BLaER1 treated with 17β-estradiol and CSF1 and Interleukin-3, amounts not matched to agents 10 nM and 100 nM (cell line): ENCODE results near the gene NRIP1.
A peak's percentile ranks its signal among the peaks of the same experiment; 100 is the strongest.

ENCODE experiments used
- H3K27ac ChIP-seq, 11 experiments: shearing (Covaris generic); formaldehyde crosslinking; 2 replicates each; pipeline ENCODE4 v1.8.1; 2022
- H3K27me3 ChIP-seq, 11 experiments: shearing (Covaris generic); formaldehyde crosslinking; 2 replicates each; pipeline ENCODE4 v1.8.1; 2022
- H3K36me3 ChIP-seq, 11 experiments: shearing (Covaris generic); formaldehyde crosslinking; 2 replicates each; pipeline ENCODE4 v1.8.1; 2022
- H3K4me1 ChIP-seq, 10 experiments: shearing (Covaris generic); formaldehyde crosslinking; 2 replicates each; pipeline ENCODE4 v1.8.1; 2022
- H3K4me2 ChIP-seq, 11 experiments: shearing (Covaris generic); formaldehyde crosslinking; 2 replicates each; pipeline ENCODE4 v1.8.1; 2022
- H3K4me3 ChIP-seq, 10 experiments: shearing (Covaris generic); formaldehyde crosslinking; 2 replicates each; pipeline ENCODE4 v1.8.1; 2022
- H3K9ac ChIP-seq, 11 experiments: shearing (Covaris generic); formaldehyde crosslinking; 2 replicates each; pipeline ENCODE4 v1.8.1; 2022
- H3K9me3 ChIP-seq, 11 experiments: shearing (Covaris generic); formaldehyde crosslinking; replicated peaks in 1 of 11; 2 replicates each; pipeline ENCODE4 v1.8.1; 2022
- H4K20me1 ChIP-seq, 11 experiments: shearing (Covaris generic); formaldehyde crosslinking; 2 replicates each; pipeline ENCODE4 v1.8.1; 2022
- Cebpa-rat ChIP-seq, 11 experiments: shearing (Covaris generic); IDR thresholded peaks; 2 replicates each; pipeline ENCODE4 v1.8.1; 2022

NRIP1 gene

GRCh38 chr21:15061747-15062605 is 2.8 kb downstream of the NRIP1 start:
- Histone ChIP-seq H3K27ac (peak overlapping the region; percentile 96 to 100 (median 98); a peak in 21 of 22 replicates), H3K9me3 (no peaks in the 10 kb centered on the region), H3K4me2 (peak overlapping the region; percentile 82 to 95 (median 89)), H3K4me3 (peak overlapping the region; percentile 88 to 99 (median 94)), H4K20me1 (peaks cover 32 to 76% (median 57%) of the 10 kb centered on the region in 11 experiments; a peak in 21 of 22 replicates), H3K27me3 (no peaks in the 10 kb centered on the region), H3K36me3 (peaks cover 0 to 4% (median 0%) of the 10 kb centered on the region in 11 experiments; a peak in 2 of 22 replicates), H3K9ac (peak overlapping the region; percentile 98 to 100 (median 99)), H3K4me1 (peaks cover 45 to 63% (median 55%) of the 10 kb centered on the region in 10 experiments)
- no peak for TF ChIP-seq Cebpa-rat (IDR thresholded peaks at IDR 0.05)

GRCh38 chr21:15061279-15061678 is 3.5 kb downstream of the NRIP1 start:
- H3K9ac ChIP-seq: peak overlapping the region; percentile 98 to 100 (median 99)
- no peaks in the 10 kb centered on the region for H3K27me3 ChIP-seq
- H3K9me3 ChIP-seq: no peaks in the 10 kb centered on the region
- H3K4me1 ChIP-seq: peaks cover 46 to 63% (median 56%) of the 10 kb centered on the region in 10 experiments
- peaks cover 0 to 4% (median 0%) of the 10 kb centered on the region in 11 experiments; a peak in 2 of 22 replicates for H3K36me3 ChIP-seq
- H4K20me1 ChIP-seq: peaks cover 37 to 83% (median 64%) of the 10 kb centered on the region in 11 experiments; a peak in 21 of 22 replicates
- H3K4me3 ChIP-seq: peak overlapping the region; percentile 88 to 99 (median 94)
- peak overlapping the region; percentile 82 to 95 (median 89) for H3K4me2 ChIP-seq
- no peak for TF ChIP-seq Cebpa-rat (IDR thresholded peaks at IDR 0.05)
- peak overlapping the region; percentile 96 to 100 (median 98); a peak in 21 of 22 replicates for H3K27ac ChIP-seq

GRCh38 chr21:15060543-15061175 is 4.1 kb downstream of the NRIP1 start:
- Histone ChIP-seq H3K27me3 (no peaks in the 10 kb centered on the region), H4K20me1 (peaks cover 37 to 89% (median 70%) of the 10 kb centered on the region in 11 experiments; a peak in 21 of 22 replicates), H3K4me2 (peak overlapping the region; percentile 82 to 95 (median 89)), H3K36me3 (peaks cover 0 to 6% (median 0%) of the 10 kb centered on the region in 11 experiments; a peak in 4 of 22 replicates), H3K4me1 (peaks cover 50 to 69% (median 62%) of the 10 kb centered on the region in 10 experiments), H3K9ac (peak overlapping the region; percentile 98 to 100 (median 99)), H3K27ac (peak overlapping the region; percentile 96 to 100 (median 98); a peak in 21 of 22 replicates), H3K4me3 (peak overlapping the region; percentile 88 to 99 (median 94)), H3K9me3 (no peaks in the 10 kb centered on the region; a peak in 1 of 22 replicates)
- TF ChIP-seq Cebpa-rat (IDR thresholded peaks at IDR 0.05): no peak

- TF ChIP-seq Cebpa-rat (IDR thresholded peaks at IDR 0.05): no peak
- H4K20me1 ChIP-seq: peaks cover 44 to 100% (median 83%) of the 10 kb centered on the region in 11 experiments; a peak in 21 of 22 replicates
- peak overlapping the region; percentile 82 to 95 (median 87); a peak in 21 of 22 replicates for H3K4me2 ChIP-seq
- H3K27ac ChIP-seq: peak overlapping the region in 10 of 11 experiments; percentile 42 to 99 (median 82); a peak in 19 of 22 replicates
- peak overlapping the region; percentile 41 to 99 (median 59); a peak in 16 of 22 replicates for H3K9ac ChIP-seq
- H3K9me3 ChIP-seq: peaks cover 0 to 7% (median 0%) of the 10 kb centered on the region in 11 experiments; a peak in 3 of 22 replicates
- H3K27me3 ChIP-seq: no peaks in the 10 kb centered on the region
- peak overlapping the region in 8 of 10 experiments; percentile 9 to 99 (median 45); a peak in 9 of 20 replicates for H3K4me3 ChIP-seq
- peaks cover 58 to 81% (median 74%) of the 10 kb centered on the region in 10 experiments for H3K4me1 ChIP-seq
- peaks cover 0 to 17% (median 6%) of the 10 kb centered on the region in 11 experiments; a peak in 5 of 22 replicates for H3K36me3 ChIP-seq
Measured at GRCh38 chr21:15059397-15059796, 5.4 kb downstream of the NRIP1 start.

- H3K27me3 ChIP-seq: no peaks in the 10 kb centered on the region
- peaks cover 0 to 17% (median 6%) of the 10 kb centered on the region in 11 experiments; a peak in 6 of 22 replicates for H3K36me3 ChIP-seq
- peaks cover 61 to 87% (median 80%) of the 10 kb centered on the region in 10 experiments for H3K4me1 ChIP-seq
- TF ChIP-seq Cebpa-rat (IDR thresholded peaks at IDR 0.05): no peak
- H3K27ac ChIP-seq: peak overlapping the region; percentile 42 to 99 (median 69); a peak in 21 of 22 replicates
- H3K9ac ChIP-seq: peak overlapping the region; percentile 41 to 99 (median 59); a peak in 20 of 22 replicates
- H3K4me3 ChIP-seq: peak overlapping the region; percentile 9 to 99 (median 36); a peak in 14 of 20 replicates
- peaks cover 0 to 7% (median 0%) of the 10 kb centered on the region in 11 experiments; a peak in 3 of 22 replicates for H3K9me3 ChIP-seq
- peaks cover 48 to 100% (median 88%) of the 10 kb centered on the region in 11 experiments; a peak in 21 of 22 replicates for H4K20me1 ChIP-seq
- H3K4me2 ChIP-seq: peak overlapping the region; percentile 82 to 95 (median 87)
Measured at GRCh38 chr21:15058854-15059263, 5.9 kb downstream of the NRIP1 start.

- peak overlapping the region in 8 of 10 experiments; percentile 12 to 99 (median 30); a peak in 14 of 20 replicates for H3K4me3 ChIP-seq
- H3K4me1 ChIP-seq: peaks cover 63 to 100% (median 93%) of the 10 kb centered on the region in 10 experiments
- no peaks in the 10 kb centered on the region for H3K27me3 ChIP-seq
- H3K9ac ChIP-seq: peak overlapping the region; percentile 34 to 99 (median 55); a peak in 19 of 22 replicates
- H3K4me2 ChIP-seq: peak overlapping the region; percentile 82 to 95 (median 87)
- peaks cover 0 to 28% (median 6%) of the 10 kb centered on the region in 11 experiments; a peak in 7 of 22 replicates for H3K36me3 ChIP-seq
- no peak for TF ChIP-seq Cebpa-rat (IDR thresholded peaks at IDR 0.05)
- peak overlapping the region; percentile 42 to 99 (median 56); a peak in 21 of 22 replicates for H3K27ac ChIP-seq
- H4K20me1 ChIP-seq: peaks cover 61 to 100% (median 97%) of the 10 kb centered on the region in 11 experiments; a peak in 21 of 22 replicates
- H3K9me3 ChIP-seq: peaks cover 0 to 7% (median 0%) of the 10 kb centered on the region in 11 experiments; a peak in 4 of 22 replicates
Measured at GRCh38 chr21:15057285-15057684, 7.5 kb downstream of the NRIP1 start.

- H3K9ac ChIP-seq: peak overlapping the region in 2 of 11 experiments; percentile 5 to 36; a peak in 2 of 22 replicates
- peak overlapping the region; percentile 52 to 95 (median 87) for H3K4me2 ChIP-seq
- no peaks in the 10 kb centered on the region for H3K27me3 ChIP-seq
- H3K4me1 ChIP-seq: peaks cover 55 to 98% (median 91%) of the 10 kb centered on the region in 10 experiments
- no peak for TF ChIP-seq Cebpa-rat (IDR thresholded peaks at IDR 0.05)
- H3K36me3 ChIP-seq: peaks cover 0 to 41% (median 13%) of the 10 kb centered on the region in 11 experiments; a peak in 10 of 22 replicates
- H4K20me1 ChIP-seq: peaks cover 79 to 100% (median 100%) of the 10 kb centered on the region in 11 experiments; a peak in 21 of 22 replicates
- peak overlapping the region in 7 of 11 experiments; percentile 5 to 96 (median 16); a peak in 9 of 22 replicates for H3K27ac ChIP-seq
- H3K9me3 ChIP-seq: peaks cover 0 to 24% (median 10%) of the 10 kb centered on the region in 11 experiments; a peak in 9 of 22 replicates
- peak overlapping the region in 3 of 10 experiments; percentile 4 to 44 (median 26); a peak in 2 of 20 replicates for H3K4me3 ChIP-seq
Measured at GRCh38 chr21:15054606-15055239, 10.1 kb downstream of the NRIP1 start.
